DND-41 (cell line): ENCODE results near the gene SLC25A10.
"Not testable (repeated sequence)": the region's sequence is repeated elsewhere in the genome, so short reads cannot be mapped to it uniquely, and the experiment has no call there.

Experiments
- ATAC-seq: fragments of 200-7000 bp; cut with Tn5 transposase; 3 replicates; pipeline ENCODE4 v1.9.1; 2021; ENCODE audit warnings: low read depth; ENCODE audit not compliant: insufficient read depth
- DNase-seq: peaks from one replicate; pipeline ENCODE4 v3.0.0-alpha.2; 2020
- H2AFZ ChIP-seq: 2 replicates; pipeline ENCODE4 v1.6.0; 2012; ENCODE audit warnings: low read depth, low read length
- H3K27ac ChIP-seq: 2 replicates; pipeline ENCODE4 v1.5.1; 2012; ENCODE audit warnings: low read length, inconsistent platforms
- H3K27me3 ChIP-seq: fragments of 200-600 bp; sonication (generic); 2 replicates; pipeline ENCODE4 v1.6.0; 2012; ENCODE audit warnings: low read length, mild to moderate bottlenecking, inconsistent platforms; ENCODE audit not compliant: insufficient read depth, poor library complexity
- H3K36me3 ChIP-seq: 2 replicates; pipeline ENCODE4 v1.5.1; 2012; ENCODE audit warnings: low read length, inconsistent platforms; ENCODE audit not compliant: insufficient read depth
- H3K4me1 ChIP-seq: 2 replicates; pipeline ENCODE4 v1.5.1; 2012; ENCODE audit warnings: mild to moderate bottlenecking, low read length; ENCODE audit not compliant: insufficient read depth
- H3K4me2 ChIP-seq: 2 replicates; pipeline ENCODE4 v1.6.0; 2012; ENCODE audit warnings: mild to moderate bottlenecking, moderate library complexity, low read length, inconsistent platforms; ENCODE audit not compliant: insufficient read depth
- H3K4me3 ChIP-seq, 2 experiments: fragments of 200-600 bp in 1 of 2; shearing (Covaris generic) in 1 of 2; 2 replicates each; pipeline ENCODE4 v1.5.1; 2012 to 2016; ENCODE audit warnings: inconsistent platforms in 2 of 2, low read length in 2 of 2, mild to moderate bottlenecking in 2 of 2, low read depth in 1 of 2, moderate library complexity in 1 of 2
- H3K79me2 ChIP-seq: 2 replicates; pipeline ENCODE4 v1.6.0; 2012; ENCODE audit warnings: low read length, inconsistent platforms; ENCODE audit not compliant: insufficient read depth
- H3K9ac ChIP-seq: 2 replicates; pipeline ENCODE4 v1.6.0; 2012; ENCODE audit warnings: low read depth, mild to moderate bottlenecking, inconsistent platforms, low read length, moderate library complexity
- H3K9me3 ChIP-seq: 2 replicates; pipeline ENCODE4 v1.5.1; 2012; ENCODE audit warnings: low read length, moderate library complexity, mild to moderate bottlenecking, inconsistent platforms; ENCODE audit not compliant: insufficient read depth, severe bottlenecking
- H4K20me1 ChIP-seq: 2 replicates; pipeline ENCODE4 v1.6.0; 2012; ENCODE audit warnings: low read length; ENCODE audit not compliant: insufficient read depth
- CTCF ChIP-seq: IDR thresholded peaks from 2 replicates; pipeline ENCODE4 v1.5.1; 2012; ENCODE audit warnings: borderline replicate concordance, low read length, moderate library complexity, mild to moderate bottlenecking; ENCODE audit not compliant: poor library complexity, severe bottlenecking; ENCODE audit errors: extremely low read depth
- EZH2 ChIP-seq: IDR thresholded peaks from 3 replicates; pipeline ENCODE4 v1.6.1; 2012; ENCODE audit warnings: borderline replicate concordance, low read depth, mild to moderate bottlenecking, moderate library complexity, low read length, inconsistent platforms; ENCODE audit not compliant: severe bottlenecking

The SLC25A10 gene

GRCh38 chr17:81672954-81673353 lies 39.1 kb upstream of the SLC25A10 start:
- peaks cover 70% of the 10 kb centered on the region for H3K36me3 ChIP-seq
- no peak overlapping the region for H2AFZ ChIP-seq
- no peaks in the 10 kb centered on the region for H3K9me3 ChIP-seq
- no peak overlapping the region for H3K9ac ChIP-seq
- TF ChIP-seq EZH2 (no peak), CTCF (no peak)
- H3K4me2 ChIP-seq: no peak overlapping the region
- H3K27me3 ChIP-seq: no peaks in the 10 kb centered on the region
- H3K79me2 ChIP-seq: peaks cover 25% of the 10 kb centered on the region
- H3K27ac ChIP-seq: no peak overlapping the region
- peaks cover 7% of the 10 kb centered on the region for H3K4me1 ChIP-seq
- peaks cover 13% of the 10 kb centered on the region for H4K20me1 ChIP-seq
- ATAC-seq: no peak
- DNase-seq: no peak
- no peak overlapping the region for H3K4me3 ChIP-seq

- 0 out of 3 replicates have a peak, but pooled peaks have one; percentile 8 for ATAC-seq
- Histone ChIP-seq H3K27ac (no peak overlapping the region), H3K9ac (no peak overlapping the region)
Observed at GRCh38 chr17:81673561-81674258, 38.4 kb upstream of the SLC25A10 start.

DNA sequence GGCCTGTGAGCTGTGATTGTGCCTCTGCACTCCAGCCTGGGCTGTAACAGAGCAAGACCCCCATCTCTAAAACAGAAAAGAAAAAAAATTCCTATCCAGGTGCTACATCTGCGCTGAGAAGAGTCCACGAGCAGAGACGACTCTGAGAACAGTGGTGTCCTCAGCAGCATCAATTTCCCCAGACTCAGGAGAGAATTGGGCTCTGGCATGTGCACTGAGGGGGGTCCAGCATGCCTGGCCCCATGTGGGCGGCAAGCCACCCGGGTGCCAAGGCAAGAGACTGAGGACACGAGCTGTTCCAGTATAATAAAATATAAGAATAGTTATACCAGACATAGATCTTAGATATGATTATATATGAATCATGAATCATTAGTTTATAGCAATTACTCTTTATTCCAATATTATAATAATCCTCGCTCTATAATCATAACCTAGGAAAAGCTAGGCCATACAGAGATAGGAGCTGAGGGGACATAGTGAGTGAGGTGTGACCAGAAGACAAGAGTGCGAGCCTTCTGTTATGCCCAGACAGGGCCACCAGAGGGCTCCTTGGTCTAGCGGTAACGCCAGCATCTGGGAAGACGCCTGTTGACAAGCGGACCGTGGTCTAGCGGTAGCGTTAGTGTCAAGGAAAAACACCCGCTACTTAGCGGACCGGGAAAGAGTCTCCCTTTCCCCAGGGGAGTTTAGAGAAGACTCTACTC lies 36.4 kb upstream of the SLC25A10 start:
- H3K27me3 ChIP-seq, H3K9ac ChIP-seq, H3K27ac ChIP-seq, H3K4me3 ChIP-seq, H3K4me1 ChIP-seq, H3K79me2 ChIP-seq, H2AFZ ChIP-seq, H3K4me2 ChIP-seq, H3K9me3 ChIP-seq, ATAC-seq: not testable (repeated sequence)
- peaks cover 13% of the 10 kb centered on the region; the same call in 1 of the 2 replicates for H4K20me1 ChIP-seq
- peaks cover 44% of the 10 kb centered on the region for H3K36me3 ChIP-seq
- TF ChIP-seq CTCF: peak; percentile 50
- DNase-seq: peak; percentile 40

More at GRCh38 chr17:81673561-81674258, 38.4 kb upstream of the SLC25A10 start:
- H3K79me2 ChIP-seq: peaks cover 17% of the 10 kb centered on the region
- peaks cover 62% of the 10 kb centered on the region for H3K36me3 ChIP-seq
- peaks cover 13% of the 10 kb centered on the region for H4K20me1 ChIP-seq
- H3K27me3 ChIP-seq: no peaks in the 10 kb centered on the region
- no peak overlapping the region for H3K4me3 ChIP-seq
- H2AFZ ChIP-seq: no peak overlapping the region
- no peak overlapping the region for H3K4me2 ChIP-seq
- no peak for TF ChIP-seq CTCF
- no peak for TF ChIP-seq EZH2
- DNase-seq: no peak
- H3K4me1 ChIP-seq: no peaks in the 10 kb centered on the region
- no peaks in the 10 kb centered on the region for H3K9me3 ChIP-seq
